CD4-positive, alpha-beta memory T cell (primary cell): ENCODE measurements around the gene IFI6. TPM values are rescaled to one million over a fixed set of nuclear protein-coding genes. Genes with fewer than 3 reads are reported as not detected.

Experiments
- CTCF ChIA-PET: fragments of 350-600 bp; sonication (Branson Sonifier 250); formaldehyde crosslinking; loops from one replicate; lab custom pipeline; 2021; ENCODE audit warnings: inconsistent platforms; ENCODE audit not compliant: partially characterized antibody; lab: Charles Lee
- POLR2A ChIA-PET: fragments of 350-600 bp; sonication (Branson Sonifier 250); formaldehyde crosslinking; loops from one replicate; lab custom pipeline; 2021; ENCODE audit not compliant: partially characterized antibody; lab: Charles Lee
- DNase-seq, 5 donors: peaks; one replicate each; pipeline versions ENCODE4 v3.0.0 to v3.0.0-alpha.2; 2020 to 2022; ENCODE audit warnings: mixed read lengths in 1 of 5
- H3K27ac ChIP-seq: one replicate; pipeline ENCODE4 v1.7.0; 2013; ENCODE audit warnings: low read depth, low read length
- H3K27me3 ChIP-seq: 2 replicates; pipeline ENCODE4 v1.7.0; 2013; ENCODE audit warnings: mild to moderate bottlenecking, low read length, moderate library complexity; ENCODE audit not compliant: insufficient read depth
- H3K36me3 ChIP-seq: 2 replicates; pipeline ENCODE4 v1.7.0; 2013; ENCODE audit warnings: mild to moderate bottlenecking, low read length, moderate library complexity; ENCODE audit not compliant: insufficient read depth
- H3K4me1 ChIP-seq: 2 replicates; pipeline ENCODE4 v1.7.0; 2013; ENCODE audit warnings: mild to moderate bottlenecking, low read length, moderate library complexity; ENCODE audit not compliant: insufficient read depth
- H3K4me3 ChIP-seq, 2 donors: one replicate each; pipeline ENCODE4 v1.7.0; 2013; ENCODE audit warnings: low read length in 2 of 2, mild to moderate bottlenecking in 1 of 2
- H3K9me3 ChIP-seq, 2 donors: one replicate each; pipeline ENCODE4 v1.7.0; 2013; ENCODE audit warnings: low read length in 2 of 2, control low read depth in 1 of 2; ENCODE audit not compliant: control insufficient read depth in 1 of 2
- H3K27ac Mint-ChIP-seq, 7 donors: one replicate each; pipeline ENCODE4 v1.8.0; 2020 to 2021; ENCODE audit warnings: mixed read lengths in 7 of 7, mild to moderate bottlenecking in 6 of 7, inconsistent platforms in 3 of 7, moderate library complexity in 3 of 7
- H3K27me3 Mint-ChIP-seq, 2 donors: one replicate each; pipeline ENCODE4 v1.8.0; 2020 to 2021; ENCODE audit warnings: mixed read lengths in 2 of 2
- H3K36me3 Mint-ChIP-seq, 2 donors: one replicate each; pipeline ENCODE4 v1.8.0; 2020 to 2021; ENCODE audit warnings: mixed read lengths in 2 of 2, inconsistent platforms in 1 of 2, mild to moderate bottlenecking in 1 of 2
- H3K4me1 Mint-ChIP-seq, 4 donors: one replicate each; pipeline ENCODE4 v1.8.0; 2020 to 2021; ENCODE audit warnings: mixed read lengths in 4 of 4, mild to moderate bottlenecking in 1 of 4
- H3K4me3 Mint-ChIP-seq, 8 donors: one replicate each; pipeline ENCODE4 v1.8.0; 2020 to 2021; ENCODE audit warnings: mixed read lengths in 8 of 8, mild to moderate bottlenecking in 7 of 8, moderate library complexity in 6 of 8, inconsistent platforms in 3 of 8
- H3K9me3 Mint-ChIP-seq, 8 donors: one replicate each; pipeline ENCODE4 v1.8.0; 2020 to 2021; ENCODE audit warnings: mixed read lengths in 8 of 8, mild to moderate bottlenecking in 5 of 8, inconsistent platforms in 3 of 8, moderate library complexity in 1 of 8
- intact Hi-C: fragments of 100-400 bp; cut with micrococcal nuclease; formaldehyde crosslinking; loops from one replicate; pipeline ENCODE4 v1.15.1; 2023
- polyA plus RNA-seq, 2 donors: library from polyadenylated mRNA; unstranded; fragments of 300-500 nt; fragmentation: Illumina TruSeq; gene quantifications; one replicate each; pipeline ENCODE4 v1.2.3, GENCODE V29; 2021
- total RNA-seq, 2 experiments: library from RNA; stranded (reverse); gene quantifications; one replicate each; pipeline ENCODE4 v1.2.3, GENCODE V29; 2021

Gene IFI6
- total and polyA plus RNA-seq, 4 experiments from 2014 or later, result 23.0 to 139 (median 43.2) TPM

- no peak overlapping the region for H3K27ac ChIP-seq
- Mint-ChIP-seq H3K27ac (no peak overlapping the region), H3K4me3 (no peak overlapping the region), H3K36me3 (peaks cover 16 to 18% of the 10 kb centered on the region in 2 donors), H3K27me3 (no peaks in the 10 kb centered on the region), H3K9me3 (peaks cover 0 to 2% (median 0%) of the 10 kb centered on the region in 8 donors), H3K4me1 (peaks cover 35 to 45% (median 41%) of the 10 kb centered on the region in 4 donors)
- POLR2A ChIA-PET, result interaction anchor here (0.6 to 6.9 kb wide), 4 partner anchors 51 to 851 kb away, joined by 3 to 237 read pairs (median 4); partner anchors contain the start of gene AHDC1
- no peak for DNase-seq
- intact Hi-C loops, result no loop called here
- no peak overlapping the region for H3K4me3 ChIP-seq
- no peaks in the 10 kb centered on the region for H3K9me3 ChIP-seq
- H3K36me3 ChIP-seq, result peaks cover 5% of the 10 kb centered on the region
- no peaks in the 10 kb centered on the region for H3K27me3 ChIP-seq
- CTCF ChIA-PET, result interaction anchor here (1.2 to 13.1 kb wide), 7 partner anchors 14 to 199 kb away, joined by 3 to 550 read pairs (median 7); partner anchors contain the start of gene AHDC1
- peaks cover 46% of the 10 kb centered on the region for H3K4me1 ChIP-seq
Measured at GRCh38 chr1:27664291-27664690, 7.7 kb downstream of the IFI6 start.

DNA sequence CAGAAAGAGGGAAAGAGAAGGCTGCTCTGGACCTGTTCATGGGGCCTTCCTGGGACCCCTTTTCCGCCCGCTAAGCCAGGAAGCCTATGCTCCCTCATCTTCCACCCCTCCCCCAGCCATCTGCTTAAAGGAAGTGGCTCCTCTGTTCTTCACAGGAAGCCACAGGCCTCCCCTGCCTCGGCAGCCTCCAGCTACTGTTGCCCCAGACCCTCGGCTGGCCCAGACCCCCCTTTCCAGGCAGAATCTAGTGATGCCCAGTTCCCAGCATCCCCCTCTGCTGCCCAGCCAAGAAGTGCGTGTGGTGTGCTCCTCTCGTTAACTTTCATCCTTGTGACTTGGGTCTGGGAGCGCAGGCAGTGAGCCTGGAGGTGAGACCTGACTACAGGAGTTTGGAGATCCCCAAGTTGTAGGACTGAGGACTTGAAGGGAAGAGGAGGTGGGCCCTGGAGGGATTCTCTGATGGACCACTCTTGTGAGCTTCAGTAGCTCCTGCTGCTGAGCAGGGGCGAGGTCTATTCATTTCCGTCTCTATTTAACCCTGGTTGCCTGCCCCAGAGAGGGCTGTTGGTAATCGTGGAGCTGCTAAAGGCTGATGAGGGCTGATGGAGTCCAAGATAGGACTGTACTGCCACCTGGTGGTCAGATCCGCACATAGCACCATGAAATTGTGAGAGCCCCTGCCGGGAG lies 9.1 kb downstream of the IFI6 start:
- peak overlapping the region; percentile 18 to 49 for H3K4me3 ChIP-seq
- H3K4me3 Mint-ChIP-seq, result peak overlapping the region; percentile 69 to 93 (median 84)
- peaks cover 41 to 50% (median 46%) of the 10 kb centered on the region in 4 donors for H3K4me1 Mint-ChIP-seq

DNA sequence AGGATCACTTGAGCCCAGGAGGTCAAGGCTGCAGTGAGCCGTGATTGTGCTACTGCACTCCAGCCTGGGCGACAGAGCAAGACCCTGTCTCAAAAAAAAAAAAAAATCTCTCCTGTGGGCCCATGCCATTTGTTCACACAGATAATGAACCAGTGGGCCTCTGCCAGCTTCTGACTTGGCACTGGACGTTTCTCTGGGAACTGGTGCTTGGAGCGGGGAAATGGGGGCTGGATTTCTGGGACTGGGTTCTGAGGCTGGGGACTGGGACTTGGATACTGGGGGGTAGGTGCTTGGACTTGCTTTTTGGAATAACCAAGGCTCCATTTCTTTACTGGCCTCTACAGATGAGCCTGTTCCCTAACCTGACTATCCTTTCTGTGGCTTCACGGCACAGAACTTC lies 9.7 kb downstream of the IFI6 start:
- H3K4me1 Mint-ChIP-seq, result peaks cover 41 to 50% (median 46%) of the 10 kb centered on the region in 4 donors
- Histone ChIP-seq H3K4me1 (peaks cover 50% of the 10 kb centered on the region), H3K27me3 (no peaks in the 10 kb centered on the region), H3K36me3 (peaks cover 5% of the 10 kb centered on the region), H3K4me3 (peak overlapping the region; percentile 18 to 49), H3K27ac (peak overlapping the region; percentile 76), H3K9me3 (no peaks in the 10 kb centered on the region)
- ChIA-PET CTCF (interaction anchor here (0.7 to 13.1 kb wide), 23 partner anchors 9 to 366 kb away, joined by 3 to 550 read pairs (median 7); partner anchors contain the start of genes AHDC1, FAM76A, IFI6 and SYTL1), POLR2A (interaction anchor here (0.9 to 6.9 kb wide), 25 partner anchors 10 to 362 kb away, joined by 3 to 237 read pairs (median 7); partner anchors contain the start of genes AHDC1, IFI6, MAP3K6 and WASF2)
- DNase-seq, result no peak
- H3K9me3 Mint-ChIP-seq, result peaks cover 0 to 2% (median 0%) of the 10 kb centered on the region in 8 donors
- H3K4me3 Mint-ChIP-seq, result peak overlapping the region; percentile 69 to 93 (median 84)
- intact Hi-C loops, result loop anchor here (2.0 kb wide), 1 partner anchor 245 kb away; no protein-coding TSS in a partner anchor
- H3K36me3 Mint-ChIP-seq, result peaks cover 12 to 14% of the 10 kb centered on the region in 2 donors
- peak overlapping the region; percentile 95 to 100 (median 98) for H3K27ac Mint-ChIP-seq
- no peaks in the 10 kb centered on the region for H3K27me3 Mint-ChIP-seq

More for the DNA sequence above, 9.1 kb downstream of the IFI6 start:
- H3K4me1 ChIP-seq, result peaks cover 50% of the 10 kb centered on the region
- peak overlapping the region; percentile 95 to 100 (median 98) for H3K27ac Mint-ChIP-seq
- peaks cover 5% of the 10 kb centered on the region for H3K36me3 ChIP-seq
- CTCF ChIA-PET, result interaction anchor here (0.7 to 13.1 kb wide), 36 partner anchors 9 to 368 kb away, joined by 3 to 550 read pairs (median 6); partner anchors contain the start of genes AHDC1, FAM76A, IFI6 and STX12
- no peaks in the 10 kb centered on the region for H3K9me3 ChIP-seq
- H3K9me3 Mint-ChIP-seq, result peaks cover 0 to 2% (median 0%) of the 10 kb centered on the region in 8 donors
- H3K27ac ChIP-seq, result peak overlapping the region; percentile 76
- peaks cover 14 to 18% of the 10 kb centered on the region in 2 donors for H3K36me3 Mint-ChIP-seq
- H3K27me3 Mint-ChIP-seq, result no peaks in the 10 kb centered on the region
- intact Hi-C loops, result loop anchor here (1.0 to 2.0 kb wide), 9 partner anchors 19 to 362 kb away; partner anchors contain the start of genes GPR3 and WASF2
- POLR2A ChIA-PET, result interaction anchor here (0.5 to 6.9 kb wide), 33 partner anchors 9 to 363 kb away, joined by 3 to 237 read pairs (median 6); partner anchors contain the start of genes AHDC1, FAM76A, IFI6 and MAP3K6
- H3K27me3 ChIP-seq, result no peaks in the 10 kb centered on the region
- peak; percentile 85 to 89 (median 87) for DNase-seq

GRCh38 chr1:27661412-27662075 lies 10.4 kb downstream of the IFI6 start:
- Mint-ChIP-seq H3K4me1 (peaks cover 41 to 50% (median 47%) of the 10 kb centered on the region in 4 donors), H3K36me3 (peaks cover 8 to 10% of the 10 kb centered on the region in 2 donors), H3K27ac (peak overlapping the region; percentile 95 to 100 (median 99)), H3K4me3 (peak overlapping the region in 7 of 8 donors; percentile 54 to 92 (median 86)), H3K27me3 (no peaks in the 10 kb centered on the region), H3K9me3 (peaks cover 0 to 2% (median 0%) of the 10 kb centered on the region in 8 donors)
- Histone ChIP-seq H3K27me3 (no peaks in the 10 kb centered on the region), H3K36me3 (peaks cover 2% of the 10 kb centered on the region), H3K9me3 (no peaks in the 10 kb centered on the region), H3K27ac (peak overlapping the region; percentile 82), H3K4me3 (no peak overlapping the region), H3K4me1 (peaks cover 50% of the 10 kb centered on the region)
- CTCF ChIA-PET, result interaction anchor here (0.8 to 13.1 kb wide), 17 partner anchors 10 to 365 kb away, joined by 3 to 550 read pairs (median 8); partner anchors contain the start of genes AHDC1, FAM76A and IFI6
- intact Hi-C loops, result loop anchor here (2.0 kb wide), 1 partner anchor 245 kb away; no protein-coding TSS in a partner anchor
- no peak for DNase-seq
- POLR2A ChIA-PET, result interaction anchor here (1.4 to 6.9 kb wide), 11 partner anchors 10 to 265 kb away, joined by 4 to 237 read pairs (median 18); partner anchors contain the start of genes AHDC1 and IFI6

- peak overlapping the region in 1 of 2 donors; percentile 51 for H3K4me3 ChIP-seq
- no peaks in the 10 kb centered on the region for H3K27me3 ChIP-seq
- H3K36me3 ChIP-seq, result no peaks in the 10 kb centered on the region
- H3K4me1 ChIP-seq, result peaks cover 50% of the 10 kb centered on the region
- Mint-ChIP-seq H3K9me3 (peaks cover 0 to 2% (median 0%) of the 10 kb centered on the region in 8 donors), H3K4me3 (peak overlapping the region; percentile 83 to 97 (median 90)), H3K36me3 (peaks cover 0 to 7% of the 10 kb centered on the region in 2 donors), H3K4me1 (peaks cover 41 to 50% (median 47%) of the 10 kb centered on the region in 4 donors), H3K27me3 (no peaks in the 10 kb centered on the region), H3K27ac (peak overlapping the region; percentile 95 to 100 (median 99))
- intact Hi-C loops, result no loop called here
- POLR2A ChIA-PET, result interaction anchor here (1.2 to 6.9 kb wide), 6 partner anchors 12 to 138 kb away, joined by 3 to 237 read pairs (median 36); partner anchors contain the start of gene AHDC1
- peak overlapping the region; percentile 82 for H3K27ac ChIP-seq
- H3K9me3 ChIP-seq, result no peaks in the 10 kb centered on the region
- DNase-seq, result peak in 1 of 5 donors; percentile 45
- CTCF ChIA-PET, result interaction anchor here (0.6 to 13.1 kb wide), 7 partner anchors 11 to 418 kb away, joined by 3 to 550 read pairs (median 7); partner anchors contain the start of genes AHDC1 and IFI6
Measured at GRCh38 chr1:27660300-27660835, 11.6 kb downstream of the IFI6 start.
